ENCODE measurements around the gene NOL9. TPM values are rescaled to one million over a fixed set of nuclear protein-coding genes. Genes with fewer than 3 reads are reported as not detected.

The NOL9 gene
- total RNA-seq, 1 experiment from 2014 or later: 49.2 TPM

- Mint-ChIP-seq H3K9me3 (ENCODE audit: unreplicated experiment) (no peaks in the 10 kb centered on the region), H3K27ac (ENCODE audit: low read depth, unreplicated experiment) (peak overlapping the region; percentile 83), H3K27me3 (ENCODE audit: insufficient read depth, unreplicated experiment) (no peaks in the 10 kb centered on the region), H3K36me3 (ENCODE audit: insufficient read depth, unreplicated experiment) (no peaks in the 10 kb centered on the region), H3K4me3 (ENCODE audit: unreplicated experiment) (no peak overlapping the region), H3K4me1 (ENCODE audit: insufficient read depth, unreplicated experiment) (peaks cover 15% of the 10 kb centered on the region)
- CTCF ChIA-PET: interaction anchor here (0.5 to 1.3 kb wide), 5 partner anchors 36 to 124 kb away, joined by 3 to 4 read pairs (median 3); partner anchors contain the start of gene THAP3
- TF ChIP-seq CTCF (IDR thresholded peaks at IDR 0.05; ENCODE audit: unreplicated experiment): no peak
- POLR2A ChIA-PET: interaction anchor here (0.5 to 1.0 kb wide), 3 partner anchors 12 to 32 kb away, joined by 3 to 5 read pairs (median 3); no protein-coding TSS in a partner anchor
- no peak for DNase-seq (ENCODE audit: unreplicated experiment)
- intact Hi-C loops (cut with micrococcal nuclease): no loop called here
- BruUV-seq (replicated peaks): no TSS peak
Measured at GRCh38 chr1:6500544-6501278, 53.6 kb downstream of the NOL9 start.

- H3K36me3 Mint-ChIP-seq (ENCODE audit: insufficient read depth, unreplicated experiment): peaks cover 6% of the 10 kb centered on the region
- TF ChIP-seq CTCF (IDR thresholded peaks at IDR 0.05; ENCODE audit: unreplicated experiment): no peak
- no TSS peak for BruUV-seq (replicated peaks)
- H3K4me3 Mint-ChIP-seq (ENCODE audit: unreplicated experiment): no peak overlapping the region
- H3K4me1 Mint-ChIP-seq (ENCODE audit: insufficient read depth, unreplicated experiment): peaks cover 19% of the 10 kb centered on the region
- H3K9me3 Mint-ChIP-seq (ENCODE audit: unreplicated experiment): no peaks in the 10 kb centered on the region
- intact Hi-C loops (cut with micrococcal nuclease): no loop called here
- ChIA-PET CTCF (interaction anchor here (0.7 to 2.3 kb wide), 4 partner anchors 9 to 159 kb away, joined by 3 to 12 read pairs (median 4); partner anchors contain the start of genes NOL9 and TAS1R1), POLR2A (interaction anchor here (1.1 kb wide), 1 partner anchor 29 kb away, joined by 3 read pairs; no protein-coding TSS in a partner anchor)
- no peak overlapping the region for H3K27ac Mint-ChIP-seq (ENCODE audit: low read depth, unreplicated experiment)
- H3K27me3 Mint-ChIP-seq (ENCODE audit: insufficient read depth, unreplicated experiment): no peaks in the 10 kb centered on the region
- no peak for DNase-seq (ENCODE audit: unreplicated experiment)
Measured at GRCh38 chr1:6499296-6499695, 55.0 kb downstream of the NOL9 start.

GRCh38 chr1:6498576-6499111 is 55.7 kb downstream of the NOL9 start:
- Mint-ChIP-seq H3K4me3 (ENCODE audit: unreplicated experiment) (no peak overlapping the region), H3K9me3 (ENCODE audit: unreplicated experiment) (no peaks in the 10 kb centered on the region), H3K4me1 (ENCODE audit: insufficient read depth, unreplicated experiment) (peaks cover 19% of the 10 kb centered on the region), H3K27me3 (ENCODE audit: insufficient read depth, unreplicated experiment) (no peaks in the 10 kb centered on the region), H3K36me3 (ENCODE audit: insufficient read depth, unreplicated experiment) (peaks cover 7% of the 10 kb centered on the region), H3K27ac (ENCODE audit: low read depth, unreplicated experiment) (no peak overlapping the region)
- DNase-seq (ENCODE audit: unreplicated experiment): no peak
- ChIA-PET CTCF (interaction anchor here (0.5 to 2.3 kb wide), 7 partner anchors 9 to 184 kb away, joined by 3 to 12 read pairs (median 3); partner anchors contain the start of genes NOL9 and TAS1R1), POLR2A (interaction anchor here (0.8 to 1.1 kb wide), 2 partner anchors 21 to 30 kb away, joined by 3 to 5 read pairs; no protein-coding TSS in a partner anchor)
- intact Hi-C loops (cut with micrococcal nuclease): no loop called here
- no peak for TF ChIP-seq CTCF (IDR thresholded peaks at IDR 0.05; ENCODE audit: unreplicated experiment)
- BruUV-seq (replicated peaks): no TSS peak

- intact Hi-C loops (cut with micrococcal nuclease): no loop called here
- no TSS peak for BruUV-seq (replicated peaks)
- Mint-ChIP-seq H3K9me3 (ENCODE audit: unreplicated experiment) (no peaks in the 10 kb centered on the region), H3K4me1 (ENCODE audit: insufficient read depth, unreplicated experiment) (peaks cover 19% of the 10 kb centered on the region), H3K4me3 (ENCODE audit: unreplicated experiment) (peak overlapping the region; percentile 71), H3K27me3 (ENCODE audit: insufficient read depth, unreplicated experiment) (no peaks in the 10 kb centered on the region), H3K36me3 (ENCODE audit: insufficient read depth, unreplicated experiment) (peaks cover 7% of the 10 kb centered on the region), H3K27ac (ENCODE audit: low read depth, unreplicated experiment) (no peak overlapping the region)
- POLR2A ChIA-PET: interaction anchor here (0.7 to 0.8 kb wide), 2 partner anchors 10 to 22 kb away, joined by 3 to 5 read pairs; no protein-coding TSS in a partner anchor
- no peak for TF ChIP-seq CTCF (IDR thresholded peaks at IDR 0.05; ENCODE audit: unreplicated experiment)
- DNase-seq (ENCODE audit: unreplicated experiment): no peak
- CTCF ChIA-PET: interaction anchor here (0.5 to 2.3 kb wide), 6 partner anchors 8 to 184 kb away, joined by 3 to 12 read pairs (median 4); partner anchors contain the start of genes NOL9 and TAS1R1
Measured at GRCh38 chr1:6497867-6498575, 56.3 kb downstream of the NOL9 start.
